ENCODE measurements around the gene CRX.

GRCh38 chr19:47796785-47797184, 25.0 kb upstream of the CRX start:
- TF ChIP-seq POLR2A (IDR thresholded peaks at IDR 0.05), result no peak
- no peak for TF ChIP-seq CTCF (IDR thresholded peaks at IDR 0.05)
- TF ChIP-seq EP300 (IDR thresholded peaks at IDR 0.05), result no peak
- TF ChIP-seq POLR2AphosphoS5 (IDR thresholded peaks at IDR 0.05), result no peak

All from sigmoid colon (tissue), 4 donors.